ENCODE measurements around the gene CCNB2.

DNA sequence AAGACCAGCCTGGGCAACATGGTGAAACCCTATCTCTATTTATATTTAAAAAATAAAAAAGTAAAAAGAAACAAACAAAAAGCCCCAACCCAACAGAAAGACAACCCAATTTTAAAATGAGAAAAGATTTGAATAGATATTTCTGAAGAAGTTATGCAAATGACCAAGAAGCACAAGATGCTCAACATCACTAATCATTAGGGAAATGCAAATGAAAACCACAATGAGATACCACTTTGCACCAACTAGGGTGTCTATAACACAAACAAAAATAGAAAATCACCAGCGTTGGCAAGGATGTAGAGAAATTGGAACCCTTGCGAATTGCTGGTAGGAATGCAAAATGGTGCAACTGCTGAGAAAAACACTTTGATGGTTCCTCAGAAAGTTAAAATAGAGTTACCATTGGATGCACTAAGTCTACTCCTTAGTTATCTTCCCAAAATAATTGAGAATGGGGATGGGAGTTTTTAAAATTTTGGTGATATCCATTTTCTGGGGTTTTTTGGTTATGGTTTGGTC, 45.8 kb upstream of the CCNB2 start:
- TF ChIP-seq CTCF (IDR thresholded peaks at IDR 0.05) (no peak), EZH2 (IDR thresholded peaks at IDR 0.05) (no peak)
